MM.1S (cell line): Measurements from ENCODE around the gene PDZRN3.

ENCODE experiments used
- DNase-seq: peaks from one replicate; pipeline ENCODE4 v3.0.0-alpha.2; 2015
- H2AFZ ChIP-seq: fragments of 300-600 bp; sonication (generic); 2 replicates; pipeline ENCODE4 v1.6.0; 2016; ENCODE audit warnings: antibody characterized with exemption, low read length
- H3F3A ChIP-seq: fragments of 300-600 bp; sonication (generic); 2 replicates; pipeline ENCODE4 v1.6.1; 2016; ENCODE audit warnings: mild to moderate bottlenecking, antibody characterized with exemption, low read length, moderate library complexity, mixed read lengths; ENCODE audit not compliant: insufficient read depth
- H3K27ac ChIP-seq: fragments of 300-600 bp; sonication (generic); 2 replicates; pipeline ENCODE4 v1.5.1; 2016; ENCODE audit warnings: mild to moderate bottlenecking, low read length
- H3K27me3 ChIP-seq: fragments of 300-600 bp; sonication (generic); replicated peaks from 2 replicates; pipeline ENCODE4 v1.6.0; 2016; ENCODE audit warnings: low read length; ENCODE audit not compliant: insufficient read depth
- H3K36me3 ChIP-seq: fragments of 300-600 bp; sonication (generic); replicated peaks from 2 replicates; pipeline ENCODE4 v1.6.1; 2016; ENCODE audit warnings: mild to moderate bottlenecking, low read length, mixed read lengths; ENCODE audit not compliant: insufficient read depth
- H3K4me1 ChIP-seq: fragments of 300-600 bp; sonication (generic); 2 replicates; pipeline ENCODE4 v1.6.1; 2016; ENCODE audit warnings: low read length, mixed read lengths
- H3K4me2 ChIP-seq: fragments of 300-600 bp; sonication (generic); 2 replicates; pipeline ENCODE4 v1.6.0; 2016; ENCODE audit warnings: low read depth, low read length
- H3K4me3 ChIP-seq: fragments of 300-600 bp; sonication (generic); 2 replicates; pipeline ENCODE4 v1.5.1; 2016; ENCODE audit warnings: low read length, mixed read lengths
- H3K79me2 ChIP-seq: fragments of 300-600 bp; sonication (generic); 2 replicates; pipeline ENCODE4 v1.6.1; 2016; ENCODE audit warnings: mixed run types, low read length, mixed read lengths
- H3K9ac ChIP-seq: fragments of 300-600 bp; sonication (generic); 2 replicates; pipeline ENCODE4 v1.6.1; 2016; ENCODE audit warnings: low read length, mixed read lengths
- H3K9me2 ChIP-seq: fragments of 300-600 bp; sonication (generic); replicated peaks from 2 replicates; pipeline ENCODE4 v1.6.1; 2016; ENCODE audit warnings: mild to moderate bottlenecking, low read length, mixed read lengths; ENCODE audit not compliant: insufficient read depth
- H3K9me3 ChIP-seq: fragments of 300-600 bp; sonication (generic); replicated peaks from 2 replicates; pipeline ENCODE4 v1.6.1; 2016; ENCODE audit warnings: mild to moderate bottlenecking, low read length, mixed read lengths; ENCODE audit not compliant: insufficient read depth
- H4K20me1 ChIP-seq: fragments of 300-600 bp; sonication (generic); 2 replicates; pipeline ENCODE4 v1.6.1; 2016; ENCODE audit warnings: mild to moderate bottlenecking, low read length, moderate library complexity, mixed read lengths; ENCODE audit not compliant: insufficient read depth
- EZH2 ChIP-seq: fragments of 300-600 bp; sonication (generic); optimal IDR thresholded peaks from 2 replicates; pipeline ENCODE3; 2017; ENCODE audit warnings: low read depth, mild to moderate bottlenecking, antibody characterized with exemption, low read length, mixed read lengths
- EZH2phosphoT487 ChIP-seq: fragments of 300-600 bp; sonication (generic); IDR thresholded peaks from 2 replicates; pipeline ENCODE4 v1.6.1; 2018; ENCODE audit warnings: antibody characterized with exemption, low read length
- TF ChIP-seq, protein P1 (sequence below): fragments of 300-600 bp; sonication (generic); IDR thresholded peaks from 2 replicates; pipeline ENCODE4 v1.5.1; 2016; ENCODE audit warnings: antibody characterized with exemption, low read length, mixed read lengths

The PDZRN3 gene

GRCh38 chr3:73633453-73633852, 8.7 kb upstream of the PDZRN3 start:
- no peak for DNase-seq
- no peak overlapping the region for H2AFZ ChIP-seq
- H3K79me2 ChIP-seq: no peaks in the 10 kb centered on the region
- H3K36me3 ChIP-seq: no peaks in the 10 kb centered on the region
- TF ChIP-seq EZH2 (no peak), EZH2phosphoT487 (no peak)
- TF ChIP-seq, protein P1, sequence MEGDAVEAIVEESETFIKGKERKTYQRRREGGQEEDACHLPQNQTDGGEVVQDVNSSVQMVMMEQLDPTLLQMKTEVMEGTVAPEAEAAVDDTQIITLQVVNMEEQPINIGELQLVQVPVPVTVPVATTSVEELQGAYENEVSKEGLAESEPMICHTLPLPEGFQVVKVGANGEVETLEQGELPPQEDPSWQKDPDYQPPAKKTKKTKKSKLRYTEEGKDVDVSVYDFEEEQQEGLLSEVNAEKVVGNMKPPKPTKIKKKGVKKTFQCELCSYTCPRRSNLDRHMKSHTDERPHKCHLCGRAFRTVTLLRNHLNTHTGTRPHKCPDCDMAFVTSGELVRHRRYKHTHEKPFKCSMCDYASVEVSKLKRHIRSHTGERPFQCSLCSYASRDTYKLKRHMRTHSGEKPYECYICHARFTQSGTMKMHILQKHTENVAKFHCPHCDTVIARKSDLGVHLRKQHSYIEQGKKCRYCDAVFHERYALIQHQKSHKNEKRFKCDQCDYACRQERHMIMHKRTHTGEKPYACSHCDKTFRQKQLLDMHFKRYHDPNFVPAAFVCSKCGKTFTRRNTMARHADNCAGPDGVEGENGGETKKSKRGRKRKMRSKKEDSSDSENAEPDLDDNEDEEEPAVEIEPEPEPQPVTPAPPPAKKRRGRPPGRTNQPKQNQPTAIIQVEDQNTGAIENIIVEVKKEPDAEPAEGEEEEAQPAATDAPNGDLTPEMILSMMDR: no peak
- no peaks in the 10 kb centered on the region for H3K27me3 ChIP-seq
- no peaks in the 10 kb centered on the region for H3F3A ChIP-seq
- H3K4me3 ChIP-seq: no peak overlapping the region
- H3K4me2 ChIP-seq: no peak overlapping the region
- no peak overlapping the region for H3K27ac ChIP-seq
- H3K9me3 ChIP-seq: no peaks in the 10 kb centered on the region
- H4K20me1 ChIP-seq: no peaks in the 10 kb centered on the region
- no peaks in the 10 kb centered on the region for H3K4me1 ChIP-seq
- no peaks in the 10 kb centered on the region for H3K9me2 ChIP-seq
- H3K9ac ChIP-seq: no peak overlapping the region

GRCh38 chr3:73626106-73626505, 1.4 kb upstream of the PDZRN3 start:
- Histone ChIP-seq H3K4me2 (no peak overlapping the region), H3K4me1 (no peaks in the 10 kb centered on the region), H3F3A (no peaks in the 10 kb centered on the region), H3K9ac (no peak overlapping the region), H3K9me2 (no peaks in the 10 kb centered on the region), H2AFZ (no peak overlapping the region), H3K27me3 (no peaks in the 10 kb centered on the region), H3K36me3 (no peaks in the 10 kb centered on the region), H3K79me2 (no peaks in the 10 kb centered on the region), H4K20me1 (no peaks in the 10 kb centered on the region), H3K9me3 (no peaks in the 10 kb centered on the region), H3K27ac (no peak overlapping the region), H3K4me3 (no peak overlapping the region)
- no peak for DNase-seq
- TF ChIP-seq, protein P1: no peak
- no peak for TF ChIP-seq EZH2
- TF ChIP-seq EZH2phosphoT487: no peak

DNA sequence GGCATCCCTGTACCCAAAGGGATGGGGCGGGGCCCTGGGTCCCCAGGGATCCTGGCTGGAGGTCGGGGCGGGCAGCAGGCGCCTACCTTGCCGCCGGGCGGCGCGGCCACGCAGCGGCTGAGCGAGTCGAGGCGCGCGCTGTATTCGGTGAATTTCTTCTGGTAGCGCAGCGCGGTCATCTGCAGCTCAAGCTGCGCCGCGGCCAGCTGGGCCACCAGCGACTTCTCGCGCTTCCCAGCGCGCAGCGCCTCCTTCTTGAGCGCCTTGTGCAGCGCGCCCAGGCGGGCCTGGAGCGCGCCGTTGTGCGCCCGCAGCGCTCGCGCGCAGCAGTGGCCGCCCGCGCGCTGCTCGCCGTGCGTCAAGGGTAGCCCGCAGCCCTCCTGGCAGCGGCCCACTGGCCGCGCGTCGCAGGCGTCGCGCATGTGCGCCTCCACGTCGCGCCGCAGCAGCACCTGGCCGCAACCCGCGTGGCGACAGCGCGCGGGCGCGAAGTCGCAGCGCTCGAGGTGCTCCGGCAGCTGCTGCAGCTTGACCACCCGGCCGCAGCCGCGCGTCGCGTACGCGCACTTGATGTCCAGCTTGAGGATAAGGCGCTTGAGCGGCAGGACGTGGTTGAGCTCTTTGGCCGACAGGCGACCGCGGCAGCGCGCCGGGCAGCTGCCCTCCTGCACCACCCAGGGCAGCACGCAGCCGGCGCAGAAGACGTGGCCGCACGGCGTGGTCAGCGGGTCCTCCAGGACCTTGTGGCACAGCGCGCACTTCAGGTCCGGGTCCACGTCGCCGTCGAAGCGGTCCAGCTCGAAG, 522 bp downstream of the PDZRN3 start:
- DNase-seq: no peak
- H2AFZ ChIP-seq: no peak overlapping the region
- no peaks in the 10 kb centered on the region for H3K9me3 ChIP-seq
- no peak overlapping the region for H3K27ac ChIP-seq
- H3K4me1 ChIP-seq: no peaks in the 10 kb centered on the region
- H3K36me3 ChIP-seq: no peaks in the 10 kb centered on the region
- no peaks in the 10 kb centered on the region for H3K27me3 ChIP-seq
- no peaks in the 10 kb centered on the region for H3K9me2 ChIP-seq
- no peaks in the 10 kb centered on the region for H3F3A ChIP-seq
- no peak overlapping the region for H3K9ac ChIP-seq
- no peaks in the 10 kb centered on the region for H4K20me1 ChIP-seq
- no peak overlapping the region for H3K4me2 ChIP-seq
- no peaks in the 10 kb centered on the region for H3K79me2 ChIP-seq
- no peak overlapping the region for H3K4me3 ChIP-seq
- TF ChIP-seq, protein P1: no peak
- no peak for TF ChIP-seq EZH2
- TF ChIP-seq EZH2phosphoT487: no peak
